Measurements from ENCODE around the gene UNC5CL. TPM values are rescaled to one million over a fixed set of nuclear protein-coding genes. Genes with fewer than 3 reads are reported as not detected.

Gene UNC5CL
- total RNA-seq, 4 donors from 2014 or later = 0.90 to 7.6 (median 1.5) TPM

GRCh38 chr6:41028561-41029412 lies 10.2 kb downstream of the UNC5CL start:
- peak overlapping the region in 2 of 4 donors; percentile 57 to 85 for H3K27ac ChIP-seq
- no peaks in the 10 kb centered on the region for H3K9me3 ChIP-seq
- 53 to 59% methylated on average over 9 to 13 of the region's 13 CpGs for WGBS, 2 donors
- H3K27me3 ChIP-seq = no peaks in the 10 kb centered on the region
- no peak for DNase-seq (ENCODE audit: low spot score in 2 of 2)
- TF ChIP-seq POLR2A (IDR thresholded peaks at IDR 0.05) (no peak), CTCF (IDR thresholded peaks at IDR 0.05) (no peak), EP300 (IDR thresholded peaks at IDR 0.05) (no peak)
- H3K36me3 ChIP-seq = peaks cover 0 to 6% (median 0%) of the 10 kb centered on the region in 3 donors
- H3K4me1 ChIP-seq = peaks cover 0 to 21% (median 14%) of the 10 kb centered on the region in 4 donors
- peak overlapping the region; percentile 15 to 62 (median 40) for H3K4me3 ChIP-seq

GRCh38 chr6:41027799-41028560 lies 11.0 kb downstream of the UNC5CL start:
- peak in 1 of 2 donors; percentile 33 for TF ChIP-seq EP300 (IDR thresholded peaks at IDR 0.05)
- TF ChIP-seq POLR2A (IDR thresholded peaks at IDR 0.05) = no peak
- peak; percentile 96 to 99 (median 97) for TF ChIP-seq CTCF (IDR thresholded peaks at IDR 0.05)
- DNase-seq (ENCODE audit: low spot score in 2 of 2) = peak; percentile 82 to 86
- Histone ChIP-seq H3K4me1 (peaks cover 0 to 21% (median 14%) of the 10 kb centered on the region in 4 donors), H3K36me3 (peaks cover 0 to 4% (median 0%) of the 10 kb centered on the region in 3 donors), H3K9me3 (no peaks in the 10 kb centered on the region), H3K27ac (peak overlapping the region in 3 of 4 donors; percentile 45 to 85 (median 57)), H3K4me3 (peak overlapping the region; percentile 15 to 62 (median 40)), H3K27me3 (no peaks in the 10 kb centered on the region)
- 0 to 3% methylated on average over 25 to 28 of the region's 45 CpGs for WGBS, 2 donors

GRCh38 chr6:41027241-41027640 lies 11.8 kb downstream of the UNC5CL start:
- WGBS, 2 donors = 35 to 47% methylated on average over 4 of the region's 4 CpGs
- TF ChIP-seq CTCF (IDR thresholded peaks at IDR 0.05) = no peak
- no peak for TF ChIP-seq POLR2A (IDR thresholded peaks at IDR 0.05)
- no peak for TF ChIP-seq EP300 (IDR thresholded peaks at IDR 0.05)
- peaks cover 0 to 21% (median 14%) of the 10 kb centered on the region in 4 donors for H3K4me1 ChIP-seq
- peak overlapping the region in 3 of 4 donors; percentile 15 to 62 (median 51) for H3K4me3 ChIP-seq
- peak overlapping the region in 3 of 4 donors; percentile 45 to 85 (median 57) for H3K27ac ChIP-seq
- H3K9me3 ChIP-seq = no peaks in the 10 kb centered on the region
- DNase-seq (ENCODE audit: low spot score in 2 of 2) = no peak
- H3K36me3 ChIP-seq = no peaks in the 10 kb centered on the region
- H3K27me3 ChIP-seq = no peaks in the 10 kb centered on the region

- 71 to 79% methylated on average over 3 of the region's 3 CpGs for WGBS, 2 donors
- peaks cover 0 to 21% (median 14%) of the 10 kb centered on the region in 4 donors for H3K4me1 ChIP-seq
- no peaks in the 10 kb centered on the region for H3K27me3 ChIP-seq
- no peak overlapping the region for H3K4me3 ChIP-seq
- TF ChIP-seq CTCF (IDR thresholded peaks at IDR 0.05) (no peak), EP300 (IDR thresholded peaks at IDR 0.05) (no peak), POLR2A (IDR thresholded peaks at IDR 0.05) (no peak)
- no peak overlapping the region for H3K27ac ChIP-seq
- no peak for DNase-seq (ENCODE audit: low spot score in 2 of 2)
- H3K36me3 ChIP-seq = no peaks in the 10 kb centered on the region
- no peaks in the 10 kb centered on the region for H3K9me3 ChIP-seq
Observed at GRCh38 chr6:41025966-41026530, 13.0 kb downstream of the UNC5CL start.
